Esophagus squamous epithelium (tissue), 4 donors: Measurements from ENCODE around the gene SLC16A12.

Experiments used
- CTCF ChIP-seq, 6 experiments: fragments of 450-650 bp in 4 of 6; fragments of 200-600 bp in 2 of 6; sonication (generic) in 2 of 6; IDR thresholded peaks; one replicate each; pipeline ENCODE4 v1.5.1; 2016 to 2019; ENCODE audit warnings: antibody characterized with exemption in 6 of 6, mild to moderate bottlenecking in 4 of 6, moderate library complexity in 4 of 6
- POLR2A ChIP-seq, 4 donors: fragments of 450-650 bp; IDR thresholded peaks; one replicate each; pipeline ENCODE4 v1.6.1; 2017; ENCODE audit warnings: antibody characterized with exemption in 4 of 4, mild to moderate bottlenecking in 4 of 4, moderate library complexity in 3 of 4

GRCh38 chr10:89532476-89532875, 2.9 kb downstream of the SLC16A12 start:
- TF ChIP-seq CTCF (IDR thresholded peaks at IDR 0.05) (no peak), POLR2A (IDR thresholded peaks at IDR 0.05) (no peak)
